Lower lobe of right lung (tissue), 2 donors: ENCODE results near the gene PIH1D2. TPM values are rescaled to one million over a fixed set of nuclear protein-coding genes. Genes with fewer than 3 reads are reported as not detected.

Experiments
- ATAC-seq, 2 donors: fragments of 200-7000 bp; cut with Tn5 transposase; one replicate each; pipeline ENCODE4 v1.9.1; 2020 to 2022; ENCODE audit warnings: mild to moderate bottlenecking in 2 of 2, moderate library complexity in 2 of 2
- DNase-seq: peaks from one replicate; pipeline ENCODE4 v3.0.0-alpha.2; 2020
- H3K27ac ChIP-seq: fragments of 200-600 bp; one replicate; pipeline ENCODE4 v1.8.0; 2022
- H3K27me3 ChIP-seq: fragments of 200-600 bp; one replicate; pipeline ENCODE4 v1.8.0; 2022; ENCODE audit warnings: low read depth
- H3K36me3 ChIP-seq: fragments of 200-600 bp; one replicate; pipeline ENCODE4 v1.8.0; 2022; ENCODE audit warnings: mild to moderate bottlenecking
- H3K4me1 ChIP-seq: fragments of 200-600 bp; one replicate; pipeline ENCODE4 v1.8.0; 2022
- H3K4me3 ChIP-seq: fragments of 200-600 bp; one replicate; pipeline ENCODE4 v1.8.0; 2022; ENCODE audit warnings: mild to moderate bottlenecking
- H3K9me3 ChIP-seq: fragments of 200-600 bp; one replicate; pipeline ENCODE4 v1.8.0; 2022
- CTCF ChIP-seq: fragments of 200-600 bp; IDR thresholded peaks from one replicate; pipeline ENCODE4 v1.8.0; 2022; ENCODE audit warnings: antibody characterized with exemption, mild to moderate bottlenecking
- intact Hi-C: fragments of 100-400 bp; cut with DNase I; formaldehyde crosslinking; loops from one replicate; pipeline ENCODE4 v1.11.0; 2022
- total RNA-seq: library from RNA; stranded (reverse); fragmentation: NEBNext Ultra II Directional; extraction: Animal tissue kit (Norgen Biotek cat#: 25700); gene quantifications from one replicate; pipeline ENCODE4 v1.2.1, GENCODE V29; 2021
- donor health status: DM: no; HTN: yes; CAD: no; lungs with severe emphysema.

PIH1D2 gene
- total RNA-seq, 1 donor from 2014 or later = 6.4 TPM

GRCh38 chr11:112024773-112025678 is 48.8 kb downstream of the PIH1D2 start, which contains the start of gene DLAT:
Gene DLAT (plus strand): TSS chr11:112025408. CDS start chr11:112025473, 65 bp downstream.
- DNase-seq = peak; percentile 93
- Histone ChIP-seq H3K4me3 (peak within 1 kb of the TSS; percentile 96), H3K4me1 (peaks cover 14% of the 10 kb centered on the region), H3K27me3 (no peaks in the 10 kb centered on the region), H3K9me3 (no peaks in the 10 kb centered on the region), H3K27ac (peak within 1 kb of the TSS; percentile 92), H3K36me3 (peaks cover 30% of the 10 kb centered on the region)
- peak; percentile 96 to 97 for ATAC-seq
- no peak for TF ChIP-seq CTCF
- intact Hi-C loops = no loop called here

- Histone ChIP-seq H3K4me1 (peaks cover 14% of the 10 kb centered on the region), H3K27ac (peak overlapping the region; percentile 92), H3K27me3 (no peaks in the 10 kb centered on the region), H3K36me3 (peaks cover 27% of the 10 kb centered on the region), H3K4me3 (peak overlapping the region; percentile 96), H3K9me3 (no peaks in the 10 kb centered on the region)
- intact Hi-C loops = no loop called here
- TF ChIP-seq CTCF = no peak
- DNase-seq (no peak), ATAC-seq (peak in 1 of 2 donors; percentile 28)
Measured at GRCh38 chr11:112024178-112024772, 49.5 kb downstream of the PIH1D2 start.

GRCh38 chr11:112023104-112023503 is 50.7 kb downstream of the PIH1D2 start:
- H3K9me3 ChIP-seq = no peaks in the 10 kb centered on the region
- H3K4me1 ChIP-seq = peaks cover 14% of the 10 kb centered on the region
- H3K36me3 ChIP-seq = peaks cover 20% of the 10 kb centered on the region
- H3K27ac ChIP-seq = no peak overlapping the region
- DNase-seq (no peak), ATAC-seq (no peak)
- H3K4me3 ChIP-seq = no peak overlapping the region
- no peak for TF ChIP-seq CTCF
- intact Hi-C loops = no loop called here
- H3K27me3 ChIP-seq = no peaks in the 10 kb centered on the region

GRCh38 chr11:112019066-112019465 is 54.8 kb downstream of the PIH1D2 start:
- no peak overlapping the region for H3K4me3 ChIP-seq
- peaks cover 4% of the 10 kb centered on the region for H3K4me1 ChIP-seq
- peaks cover 18% of the 10 kb centered on the region for H3K36me3 ChIP-seq
- no peak for DNase-seq
- H3K27ac ChIP-seq = no peak overlapping the region
- intact Hi-C loops = no loop called here
- H3K27me3 ChIP-seq = no peaks in the 10 kb centered on the region
- ATAC-seq = no peak
- TF ChIP-seq CTCF = no peak
- H3K9me3 ChIP-seq = no peaks in the 10 kb centered on the region

Other genes starting within 250 kb of the PIH1D2 start
- 25.5 TPM for gene ALG9, start 202.4 kb downstream of the PIH1D2 start, total RNA-seq
- 2.4 TPM for gene FDXACB1, start 194.9 kb downstream of the PIH1D2 start, total RNA-seq
- gene CFAP68, start 194.5 kb downstream of the PIH1D2 start, total RNA-seq = 16.3 TPM
- gene CRYAB, start 162.2 kb downstream of the PIH1D2 start, total RNA-seq = 72.5 TPM
- 6.4 TPM for gene HSPB2, start 161.3 kb downstream of the PIH1D2 start, total RNA-seq
- 14.6 TPM for gene C11orf52, start 155.1 kb downstream of the PIH1D2 start, total RNA-seq
- 13.2 TPM for gene DIXDC1, start 136.7 kb downstream of the PIH1D2 start, total RNA-seq
- gene DLAT, start 48.6 kb downstream of the PIH1D2 start, total RNA-seq = 26.1 TPM
- gene NKAPD1, start 282 bp upstream of the PIH1D2 start, total RNA-seq = 20.6 TPM
- 35.9 TPM for gene TIMM8B, start 12.7 kb upstream of the PIH1D2 start, total RNA-seq
- gene SDHD, start 12.9 kb upstream of the PIH1D2 start, total RNA-seq = 91.2 TPM
- 48.7 TPM for gene IL18, start 90.1 kb upstream of the PIH1D2 start, total RNA-seq
- gene TEX12, start 93.4 kb upstream of the PIH1D2 start, total RNA-seq = not detected
- gene BCO2, start 101.5 kb upstream of the PIH1D2 start, total RNA-seq = 8.9 TPM
- gene PTS, start 152.4 kb upstream of the PIH1D2 start, total RNA-seq = 22.8 TPM
- not detected for gene PLET1, start 186.8 kb upstream of the PIH1D2 start, total RNA-seq